Esophagus muscularis mucosa (tissue), 4 donors: ENCODE results near the gene ZBTB44.

Source experiments
- CTCF ChIP-seq, 3 experiments: fragments of 200-600 bp in 2 of 3; fragments of 450-650 bp in 1 of 3; sonication (generic) in 2 of 3; IDR thresholded peaks; one replicate each; pipeline ENCODE4 v1.5.1; 2017 to 2019; ENCODE audit warnings: antibody characterized with exemption in 3 of 3, mild to moderate bottlenecking in 2 of 3, moderate library complexity in 1 of 3
- EP300 ChIP-seq: sonication (generic); formaldehyde crosslinking; IDR thresholded peaks from one replicate; pipeline ENCODE4 v1.6.1; 2017; ENCODE audit warnings: antibody characterized with exemption
- POLR2A ChIP-seq: fragments of 450-650 bp; IDR thresholded peaks from one replicate; pipeline ENCODE4 v1.6.1; 2017; ENCODE audit warnings: antibody characterized with exemption, moderate library complexity, mild to moderate bottlenecking, low read depth
- POLR2AphosphoS5 ChIP-seq, 2 donors: sonication (generic); formaldehyde crosslinking; IDR thresholded peaks; one replicate each; pipeline ENCODE4 v1.6.1; 2017; ENCODE audit warnings: antibody characterized with exemption in 2 of 2

- TF ChIP-seq POLR2A, result no peak
- TF ChIP-seq CTCF (IDR thresholded peaks at IDR 0.05), result no peak
- no peak for TF ChIP-seq POLR2AphosphoS5 (IDR thresholded peaks at IDR 0.05)
- TF ChIP-seq EP300, result no peak
These were observed 113.7 kb downstream of the ZBTB44 start for GRCh38 chr11:130201026-130201425.
